Neural crest cell (in vitro differentiated cells): Measurements from ENCODE around the gene FAF2. TPM values are rescaled to one million over a fixed set of nuclear protein-coding genes. Genes with fewer than 3 reads are reported as not detected.

Experiments
- DNase-seq: peaks from one replicate; pipeline ENCODE4 v3.0.0; 2021; ENCODE audit warnings: low read depth, mixed read lengths, low spot score
- H3K27ac Mint-ChIP-seq: one replicate; pipeline ENCODE4 v1.8.0; 2021; ENCODE audit warnings: mild to moderate bottlenecking, mixed read lengths; ENCODE audit not compliant: unreplicated experiment
- H3K27me3 Mint-ChIP-seq: 2 replicates; pipeline ENCODE4 v1.8.0; 2021; ENCODE audit warnings: low read depth, mild to moderate bottlenecking, mixed read lengths
- H3K36me3 Mint-ChIP-seq: 2 replicates; pipeline ENCODE4 v1.8.0; 2021; ENCODE audit warnings: low read depth, mild to moderate bottlenecking, mixed read lengths
- H3K4me1 Mint-ChIP-seq: 2 replicates; pipeline ENCODE4 v1.8.0; 2021; ENCODE audit warnings: mixed read lengths
- H3K4me3 Mint-ChIP-seq: one replicate; pipeline ENCODE4 v1.8.0; 2021; ENCODE audit warnings: mild to moderate bottlenecking, mixed read lengths
- H3K9me3 Mint-ChIP-seq: 2 replicates; pipeline ENCODE4 v1.8.0; 2021; ENCODE audit warnings: mixed read lengths
- total RNA-seq: library from RNA; stranded (reverse); gene quantifications from 2 replicates; pipeline ENCODE4 v1.2.1, GENCODE V29; 2021
- TF ChIP-seq, protein P1 (sequence below): fragments of 200-600 bp; sonication (generic); conservative IDR thresholded peaks from 2 replicates; pipeline ENCODE4 v1.5.0; 2021; ENCODE audit warnings: antibody characterized with exemption, mild to moderate bottlenecking

The FAF2 gene
- total RNA-seq, 1 donor from 2014 or later, result 50.3 TPM

DNA sequence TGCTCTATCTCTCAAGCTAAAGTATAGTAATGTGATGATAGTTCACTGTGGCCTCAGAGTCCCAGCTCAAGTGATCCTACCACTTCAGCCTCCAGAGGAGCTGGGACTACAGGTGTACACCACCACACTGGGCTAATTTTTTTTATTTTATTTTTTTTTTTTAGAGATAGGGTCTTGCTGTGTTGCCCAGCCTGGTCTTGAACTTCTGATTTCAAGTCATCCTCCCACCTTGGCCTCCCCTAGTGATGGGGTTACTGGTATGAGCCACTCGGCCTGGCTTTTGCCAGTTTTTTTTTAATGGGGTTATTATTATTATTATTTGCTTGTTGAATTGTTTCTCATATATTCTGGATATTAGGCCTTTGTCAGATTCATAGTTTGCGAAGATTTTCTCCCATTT lies 13.2 kb downstream of the FAF2 start:
- no peaks in the 10 kb centered on the region for H3K27me3 Mint-ChIP-seq
- H3K27ac Mint-ChIP-seq, result no peak overlapping the region
- TF ChIP-seq, protein P1, sequence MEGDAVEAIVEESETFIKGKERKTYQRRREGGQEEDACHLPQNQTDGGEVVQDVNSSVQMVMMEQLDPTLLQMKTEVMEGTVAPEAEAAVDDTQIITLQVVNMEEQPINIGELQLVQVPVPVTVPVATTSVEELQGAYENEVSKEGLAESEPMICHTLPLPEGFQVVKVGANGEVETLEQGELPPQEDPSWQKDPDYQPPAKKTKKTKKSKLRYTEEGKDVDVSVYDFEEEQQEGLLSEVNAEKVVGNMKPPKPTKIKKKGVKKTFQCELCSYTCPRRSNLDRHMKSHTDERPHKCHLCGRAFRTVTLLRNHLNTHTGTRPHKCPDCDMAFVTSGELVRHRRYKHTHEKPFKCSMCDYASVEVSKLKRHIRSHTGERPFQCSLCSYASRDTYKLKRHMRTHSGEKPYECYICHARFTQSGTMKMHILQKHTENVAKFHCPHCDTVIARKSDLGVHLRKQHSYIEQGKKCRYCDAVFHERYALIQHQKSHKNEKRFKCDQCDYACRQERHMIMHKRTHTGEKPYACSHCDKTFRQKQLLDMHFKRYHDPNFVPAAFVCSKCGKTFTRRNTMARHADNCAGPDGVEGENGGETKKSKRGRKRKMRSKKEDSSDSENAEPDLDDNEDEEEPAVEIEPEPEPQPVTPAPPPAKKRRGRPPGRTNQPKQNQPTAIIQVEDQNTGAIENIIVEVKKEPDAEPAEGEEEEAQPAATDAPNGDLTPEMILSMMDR, result no peak
- DNase-seq, result no peak
- no peaks in the 10 kb centered on the region for H3K9me3 Mint-ChIP-seq
- no peak overlapping the region for H3K4me3 Mint-ChIP-seq
- H3K4me1 Mint-ChIP-seq, result no peaks in the 10 kb centered on the region
- peaks cover 5% of the 10 kb centered on the region for H3K36me3 Mint-ChIP-seq

DNA sequence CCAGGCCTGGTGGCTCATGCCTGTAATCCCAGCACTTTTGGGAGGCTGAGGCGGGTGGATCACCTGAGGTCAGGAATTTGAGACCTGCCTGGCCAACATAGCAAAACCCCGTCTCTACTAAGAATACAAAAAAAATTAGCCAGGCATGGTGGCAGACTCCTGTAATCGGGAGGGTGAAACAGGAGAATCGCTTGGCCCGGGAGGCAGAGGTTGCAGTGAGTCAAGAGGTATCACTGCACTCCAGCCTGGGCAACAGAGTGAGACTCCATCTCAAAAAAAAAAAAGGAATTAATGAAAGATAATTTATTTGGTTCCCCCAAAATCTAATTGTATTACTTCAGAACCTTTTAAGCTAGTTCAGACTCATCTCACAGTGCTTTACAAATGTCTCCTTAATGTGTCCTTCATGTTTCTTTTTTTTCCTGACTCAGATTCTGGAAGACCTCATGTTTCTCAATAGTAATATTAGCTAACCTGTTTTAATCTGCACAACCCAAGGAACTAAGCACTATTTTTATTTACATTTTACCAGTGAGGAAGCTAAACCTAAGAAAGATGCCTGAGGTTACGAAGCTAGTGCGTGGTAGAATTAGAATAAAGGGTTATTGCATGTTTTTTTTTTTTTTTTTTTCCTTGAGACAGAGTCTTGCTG lies 15.1 kb downstream of the FAF2 start:
- Mint-ChIP-seq H3K4me1 (no peaks in the 10 kb centered on the region), H3K27me3 (no peaks in the 10 kb centered on the region), H3K27ac (no peak overlapping the region), H3K36me3 (peaks cover 5% of the 10 kb centered on the region), H3K9me3 (no peaks in the 10 kb centered on the region), H3K4me3 (no peak overlapping the region)
- TF ChIP-seq, protein P1, result no peak
- no peak for DNase-seq

DNA sequence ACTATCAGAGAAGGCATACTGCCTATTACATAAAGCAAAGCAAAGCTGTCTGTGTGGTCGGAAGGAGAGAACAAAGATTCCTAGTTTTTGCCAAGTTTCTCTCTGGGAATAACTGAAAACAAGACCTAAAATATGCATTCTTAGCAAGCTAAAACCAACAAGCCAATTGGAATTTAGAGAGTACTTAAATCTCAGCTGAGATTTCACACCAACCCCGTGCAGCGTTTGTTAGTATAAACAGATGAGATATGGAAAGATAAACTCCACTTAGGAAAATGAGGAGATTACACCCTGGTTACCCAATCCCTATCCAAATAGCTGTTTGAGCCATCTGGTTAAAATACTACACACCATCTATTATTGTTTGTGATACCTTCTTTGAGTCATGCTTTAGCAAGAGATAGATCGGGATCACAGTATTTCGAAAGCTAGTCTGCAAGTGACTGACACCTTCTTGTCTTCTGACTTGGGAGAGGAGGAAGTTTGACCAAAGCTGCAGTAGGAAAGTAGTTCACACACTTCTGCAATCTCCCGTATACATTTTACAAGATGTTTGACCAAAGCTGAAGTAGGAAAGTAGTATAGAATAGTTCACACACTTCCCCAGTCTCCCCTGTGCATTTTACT lies 18.2 kb downstream of the FAF2 start:
- no peak for DNase-seq

DNA sequence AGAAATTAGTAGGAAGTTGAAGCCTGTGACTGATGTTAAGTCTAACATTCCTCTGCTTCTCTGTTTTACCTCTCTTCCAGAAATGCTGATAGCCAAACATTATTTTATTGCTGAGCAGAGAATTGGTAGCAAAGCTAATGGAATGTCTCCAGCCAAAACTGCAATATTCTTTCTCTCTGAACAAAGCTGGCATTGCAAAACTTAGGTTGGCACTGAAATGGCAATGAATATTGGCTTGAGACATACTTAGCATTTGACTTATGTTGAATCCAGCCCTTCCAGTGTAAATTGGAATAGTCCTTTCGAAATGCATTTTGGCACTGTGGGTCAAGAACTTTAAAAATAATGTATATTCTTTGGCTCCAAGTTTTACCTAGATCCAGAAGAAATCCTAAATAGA lies 21.1 kb downstream of the FAF2 start:
- Mint-ChIP-seq H3K27ac (no peak overlapping the region), H3K4me3 (no peak overlapping the region), H3K9me3 (no peaks in the 10 kb centered on the region), H3K36me3 (peaks cover 7% of the 10 kb centered on the region), H3K27me3 (no peaks in the 10 kb centered on the region), H3K4me1 (no peaks in the 10 kb centered on the region)
- DNase-seq, result no peak
- TF ChIP-seq, protein P1, result no peak

More for the DNA sequence above, 18.2 kb downstream of the FAF2 start:
- no peak overlapping the region for H3K4me3 Mint-ChIP-seq
- TF ChIP-seq, protein P1, result no peak
- no peaks in the 10 kb centered on the region for H3K4me1 Mint-ChIP-seq
- H3K27ac Mint-ChIP-seq, result no peak overlapping the region
- no peaks in the 10 kb centered on the region for H3K9me3 Mint-ChIP-seq
- H3K36me3 Mint-ChIP-seq, result no peaks in the 10 kb centered on the region
- H3K27me3 Mint-ChIP-seq, result no peaks in the 10 kb centered on the region

DNA sequence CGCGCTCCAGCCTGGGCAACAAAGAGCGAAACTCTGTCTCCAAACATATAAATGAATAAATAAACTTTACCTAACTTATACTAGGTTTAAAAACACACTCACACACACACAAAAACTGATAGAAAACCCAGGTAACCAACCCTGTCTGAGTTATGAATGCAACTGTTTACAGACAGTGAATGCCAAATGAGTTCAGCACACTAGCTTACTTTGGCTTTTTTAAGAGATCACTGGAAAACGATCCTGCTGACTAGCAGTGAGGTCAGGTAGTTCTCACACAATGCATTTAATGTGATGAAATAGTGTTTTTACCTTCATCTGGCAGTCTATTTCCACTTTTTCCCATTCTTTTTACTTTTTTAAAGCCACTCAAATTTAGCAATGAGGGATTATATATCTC lies 22.4 kb downstream of the FAF2 start:
- Mint-ChIP-seq H3K27ac (no peak overlapping the region), H3K4me3 (no peak overlapping the region), H3K4me1 (no peaks in the 10 kb centered on the region), H3K9me3 (no peaks in the 10 kb centered on the region), H3K27me3 (no peaks in the 10 kb centered on the region), H3K36me3 (peaks cover 7% of the 10 kb centered on the region)
- no peak for DNase-seq
- TF ChIP-seq, protein P1, result no peak
